Activated CD4-positive, alpha-beta T cell treated with anti-CD3 and anti-CD28 coated beads, Interleukin-2, Interleukin-4, amounts not matched to agents 100 ng/mL and 50 ng/mL, durations not matched to agents 16 hours and 8 hours (primary cell): ENCODE results near the gene KIF26A.

ENCODE experiments used
- DNase-seq: peaks from one replicate; pipeline ENCODE4 v3.0.0-alpha.2; 2020; ENCODE audit warnings: low spot score

The KIF26A gene

DNA sequence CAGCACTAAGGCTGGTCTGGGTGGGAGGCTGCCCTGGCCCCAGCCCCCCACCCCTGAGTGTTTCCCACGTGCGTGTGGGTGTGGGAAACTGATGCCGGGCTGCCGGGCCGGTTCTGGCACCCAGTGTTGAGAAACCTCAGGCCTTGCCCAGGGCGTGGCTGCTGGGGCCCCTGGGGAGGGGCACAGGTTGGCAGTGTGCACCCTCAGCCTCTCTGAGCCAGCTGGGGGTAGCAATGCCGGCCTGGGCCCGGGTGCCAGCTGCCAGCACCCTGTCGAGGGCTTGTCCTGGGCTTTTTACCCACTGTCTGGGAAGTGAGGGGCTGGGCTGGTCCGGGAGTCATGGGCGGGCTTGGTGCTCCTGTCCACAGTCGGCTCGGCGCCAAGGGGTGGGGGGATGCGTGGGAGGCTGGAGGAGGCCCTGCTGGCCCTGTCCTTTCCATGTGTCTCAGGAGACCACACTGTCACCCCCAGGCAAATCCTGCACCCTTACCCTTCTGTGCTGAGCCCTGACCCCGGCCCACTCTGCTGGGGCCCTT lies 37.2 kb upstream of the KIF26A start:
- DNase-seq: no peak

DNA sequence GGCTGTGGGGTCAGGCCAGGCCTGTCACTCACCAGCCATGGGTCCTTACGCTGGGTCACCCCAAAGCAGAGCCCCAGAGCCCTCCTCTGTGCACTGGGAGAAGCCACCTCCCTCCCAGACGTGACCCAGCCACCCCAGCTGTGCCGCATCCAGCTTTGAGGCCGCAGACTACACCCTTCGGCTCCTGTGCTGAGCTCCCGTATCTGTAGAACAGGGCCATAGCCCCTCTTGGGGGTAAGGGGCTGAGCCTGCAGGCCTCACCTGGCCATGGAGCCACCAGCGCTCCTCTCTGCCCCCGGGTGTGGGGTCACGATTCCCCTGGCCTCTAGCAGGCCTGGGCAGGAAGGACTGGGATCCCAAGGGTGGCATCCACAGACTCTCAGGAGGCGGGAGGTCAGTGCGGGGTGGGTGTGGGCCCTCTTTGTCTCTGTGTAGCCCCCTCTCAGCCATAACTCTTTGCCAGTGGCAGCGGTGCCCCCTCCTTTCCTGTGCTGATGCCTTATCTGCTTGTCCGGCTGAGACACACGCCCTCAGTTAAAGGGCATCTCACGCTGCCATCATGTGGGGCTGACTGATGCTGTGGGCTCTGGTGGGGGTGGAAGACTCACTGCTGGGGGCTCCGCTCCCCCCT lies 36.6 kb upstream of the KIF26A start:
- DNase-seq: no peak

DNA sequence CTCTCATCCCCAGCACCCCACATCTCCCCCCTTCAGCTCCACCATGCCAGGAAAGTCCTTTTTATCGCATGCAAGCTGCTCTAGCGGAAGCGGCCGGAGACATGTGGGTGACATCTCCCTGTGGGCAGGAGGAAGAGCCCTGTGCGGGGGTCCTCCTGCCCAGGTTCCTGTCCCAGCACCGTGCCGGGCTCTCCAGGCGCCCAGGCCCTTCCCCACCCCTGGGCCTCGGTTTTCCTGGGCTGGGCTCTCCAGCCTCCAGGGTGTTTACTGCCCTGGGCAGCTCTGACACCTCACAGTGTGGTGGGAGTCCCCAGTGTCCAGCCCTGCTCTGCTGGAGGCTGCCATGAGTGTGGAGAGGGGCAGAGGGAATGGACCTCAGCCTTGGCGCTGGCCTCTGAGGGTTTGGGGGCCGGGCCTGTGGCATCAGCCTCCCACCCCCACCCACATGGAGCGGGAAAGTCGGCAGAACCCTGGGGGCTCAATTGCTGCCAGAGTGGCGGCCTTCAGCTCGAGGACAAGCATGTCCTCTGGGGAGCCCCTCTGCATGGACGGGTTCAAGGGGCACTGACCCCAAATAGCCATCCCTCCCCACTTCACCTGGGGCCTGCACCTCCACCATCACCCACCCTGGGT lies 36.0 kb upstream of the KIF26A start:
- DNase-seq: no peak

DNA sequence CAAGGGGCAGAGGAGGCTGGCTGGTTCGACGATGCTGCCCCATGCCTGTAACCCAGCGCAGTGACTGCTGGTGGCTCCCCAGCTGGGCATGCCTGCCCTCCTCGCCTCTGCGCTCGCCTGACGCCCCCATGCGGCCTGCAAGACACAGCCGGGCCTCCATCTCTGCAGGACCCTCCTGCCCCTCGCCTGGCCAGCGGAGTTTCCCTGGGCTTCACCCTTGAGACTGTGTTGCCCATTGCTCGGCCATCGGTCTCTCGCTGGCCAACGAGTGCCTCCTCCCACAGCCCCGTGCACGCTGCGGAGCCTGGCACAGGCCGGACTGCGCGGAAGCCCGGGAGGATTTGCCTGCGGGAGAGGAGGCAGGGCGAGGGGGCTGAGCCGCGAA lies 35.3 kb upstream of the KIF26A start:
- no peak for DNase-seq

DNA sequence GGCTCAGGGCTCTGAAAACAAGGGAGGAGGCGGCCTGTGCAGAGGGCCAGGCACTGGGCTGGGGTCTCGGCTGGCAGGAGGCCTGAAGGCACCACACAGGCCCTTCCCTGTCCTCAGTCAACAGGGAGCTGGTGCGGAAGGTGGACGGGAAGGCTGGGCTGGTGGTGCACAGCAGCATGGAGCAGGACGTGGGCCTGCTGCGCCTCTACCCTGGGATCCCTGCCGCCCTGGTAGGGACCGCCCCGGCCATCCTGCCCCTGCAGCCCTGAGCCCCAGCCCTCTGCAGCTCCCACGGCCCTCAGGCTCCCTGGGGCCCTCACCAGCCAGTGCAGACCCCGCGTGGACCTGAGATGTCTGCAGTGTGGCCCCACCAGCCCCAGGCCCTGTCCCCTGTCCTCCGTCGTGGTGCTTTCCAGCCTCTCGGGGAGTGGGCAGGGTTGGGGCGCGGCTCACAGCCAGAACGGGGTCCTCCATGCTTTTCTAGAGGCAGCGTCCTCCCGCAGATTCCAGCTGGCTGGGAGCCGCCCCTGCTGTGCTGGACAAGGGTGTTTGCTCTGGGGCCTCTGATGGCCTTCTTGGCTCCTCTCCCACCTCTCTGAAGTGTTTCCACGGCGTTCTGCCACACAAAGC lies 34.8 kb upstream of the KIF26A start:
- no peak for DNase-seq

DNA sequence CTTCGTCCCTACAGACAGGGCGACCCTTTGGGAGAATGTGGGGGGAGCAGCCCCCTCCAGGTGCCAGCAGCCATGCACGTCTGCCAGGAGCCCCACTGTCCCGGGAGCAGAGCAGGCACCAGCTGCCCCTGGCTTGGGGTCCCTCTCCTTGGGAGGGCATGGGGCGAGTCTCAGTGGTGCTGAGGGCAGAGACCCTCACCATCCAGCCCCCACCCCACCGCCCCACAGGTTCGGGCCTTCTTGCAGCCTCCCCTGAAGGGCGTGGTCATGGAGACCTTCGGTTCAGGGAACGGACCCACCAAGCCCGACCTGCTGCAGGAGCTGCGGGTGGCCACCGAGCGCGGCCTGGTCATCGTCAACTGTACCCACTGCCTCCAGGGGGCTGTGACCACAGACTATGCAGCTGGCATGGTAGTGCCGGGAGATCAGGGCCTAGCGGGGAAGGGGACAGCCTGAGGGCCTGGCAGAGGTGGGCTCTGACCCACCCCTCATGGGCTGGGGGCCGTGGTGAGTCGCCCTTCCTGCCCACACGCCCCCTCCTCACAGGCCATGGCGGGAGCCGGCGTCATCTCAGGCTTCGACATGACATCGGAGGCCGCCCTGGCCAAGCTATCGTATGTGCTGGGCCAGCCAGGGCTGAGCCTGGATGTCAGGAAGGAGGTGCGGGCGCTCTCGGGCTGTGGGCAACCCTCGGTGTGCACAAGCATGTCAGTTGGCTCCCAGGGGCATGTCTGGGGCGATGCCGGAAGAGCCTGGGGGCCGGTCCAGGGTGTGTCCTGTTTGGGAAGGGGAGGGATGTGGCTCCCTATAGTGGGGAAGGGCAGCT lies 34.1 kb upstream of the KIF26A start:
- DNase-seq: no peak

DNA sequence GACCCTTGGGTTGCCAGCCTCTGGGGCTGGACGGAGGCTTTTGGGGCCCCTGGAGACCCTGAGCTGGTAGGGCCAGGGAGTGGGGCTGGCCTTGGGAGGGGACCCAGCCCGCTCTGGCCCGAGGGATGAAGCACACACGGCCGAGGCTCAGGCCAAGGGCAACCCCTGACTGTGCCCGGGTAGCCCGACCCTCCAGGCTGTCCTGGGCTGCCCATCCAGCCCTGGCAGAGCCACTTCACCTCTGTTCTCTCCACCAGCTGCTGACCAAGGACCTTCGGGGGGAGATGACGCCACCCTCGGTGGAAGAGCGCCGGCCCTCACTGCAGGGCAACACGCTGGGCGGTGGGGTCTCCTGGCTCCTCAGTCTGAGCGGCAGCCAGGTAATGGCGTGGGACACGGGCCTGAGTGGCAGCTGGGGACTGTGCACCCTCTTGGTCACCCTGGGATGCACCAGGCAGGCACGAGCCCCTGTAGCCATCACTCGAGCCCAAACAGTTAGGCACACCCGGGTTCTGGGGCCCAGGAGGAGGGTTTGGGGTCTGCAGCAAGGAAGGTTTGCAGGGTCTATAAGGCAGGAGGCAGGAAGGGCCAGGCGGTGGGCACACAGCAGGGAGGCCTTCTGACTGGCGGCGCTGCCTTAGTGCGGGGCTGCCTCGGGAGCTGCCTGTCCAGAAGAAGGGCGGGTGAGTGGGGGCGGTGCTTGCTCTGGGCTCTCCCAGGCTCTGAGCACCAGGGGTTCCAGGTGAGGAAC lies 33.1 kb upstream of the KIF26A start:
- no peak for DNase-seq

DNA sequence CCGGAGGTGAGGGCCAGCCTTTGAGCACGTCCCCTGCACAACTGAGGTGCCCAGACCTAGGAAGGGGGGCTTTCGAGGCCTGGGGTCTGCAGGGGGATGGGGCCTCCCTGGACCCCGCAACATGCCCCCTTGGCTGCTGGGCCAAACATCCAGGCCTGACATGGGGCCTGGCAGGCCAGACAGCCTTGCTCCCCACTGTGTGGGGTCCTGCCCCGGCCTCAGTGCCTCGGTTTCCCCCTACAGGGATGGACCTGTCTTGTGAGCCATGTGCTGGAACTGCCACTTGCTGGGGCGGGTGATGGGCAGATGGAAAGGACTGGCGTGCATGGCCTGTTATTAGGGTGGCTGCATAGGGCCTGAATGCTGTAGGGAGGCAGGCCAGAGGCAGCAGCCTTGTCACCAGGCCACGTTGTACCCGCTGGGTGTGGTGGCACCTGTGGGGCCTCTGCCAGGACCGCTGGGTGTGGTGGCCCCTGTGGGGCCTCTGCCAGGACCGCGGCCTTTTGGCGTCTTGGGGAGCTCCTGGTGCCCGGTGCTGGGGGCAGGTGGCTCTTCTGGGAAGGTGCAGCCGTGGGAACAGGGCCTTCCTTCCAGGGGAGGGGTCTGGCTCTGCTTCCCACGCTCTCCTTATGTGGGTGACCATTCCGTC lies 32.4 kb upstream of the KIF26A start:
- DNase-seq: no peak

DNA sequence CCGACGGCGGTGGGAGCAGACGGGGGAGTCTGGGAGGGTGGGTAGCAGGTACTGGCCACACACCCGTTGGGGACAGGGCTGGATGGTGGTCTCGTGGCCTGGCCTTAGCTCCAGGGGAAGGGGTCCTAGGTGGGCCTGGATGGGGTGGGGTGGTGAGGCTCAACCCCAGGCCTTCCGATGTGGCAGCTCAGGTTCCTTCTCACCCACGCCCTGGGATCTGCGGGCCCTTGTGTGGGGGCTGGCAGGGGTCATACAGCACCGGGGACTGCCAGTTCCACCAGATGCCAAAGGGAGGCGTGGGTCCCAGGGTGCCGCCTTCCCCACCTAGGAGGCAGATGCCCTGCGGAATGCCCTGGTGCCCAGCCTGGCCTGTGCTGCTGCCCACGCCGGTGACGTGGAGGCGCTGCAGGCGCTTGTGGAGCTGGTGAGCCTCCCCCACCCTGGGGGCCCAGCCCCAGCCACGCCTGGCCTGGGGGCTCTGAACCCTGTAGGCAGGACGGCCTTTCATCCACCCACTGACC lies 31.9 kb upstream of the KIF26A start:
- DNase-seq: no peak

DNA sequence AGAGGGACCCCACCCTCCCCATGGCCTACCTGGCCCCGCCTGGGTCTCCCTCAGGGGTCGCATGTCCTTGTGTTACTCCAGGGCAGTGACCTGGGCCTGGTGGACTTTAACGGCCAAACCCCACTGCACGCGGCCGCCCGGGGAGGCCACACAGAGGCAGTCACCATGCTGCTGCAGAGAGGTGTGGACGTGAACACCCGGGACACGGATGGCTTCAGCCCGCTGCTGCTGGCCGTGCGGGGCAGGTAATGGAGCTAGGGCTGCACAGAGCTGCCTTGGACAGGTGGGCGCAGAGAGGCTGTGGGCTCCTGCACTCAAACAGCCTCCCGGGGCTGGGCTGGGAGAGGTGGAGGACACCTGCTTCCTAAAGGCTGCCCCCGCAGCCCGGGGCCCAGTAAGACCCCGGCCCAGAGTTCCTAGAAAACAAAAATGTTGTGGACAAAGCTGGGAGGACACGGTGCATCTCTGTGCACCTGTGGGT lies 31.2 kb upstream of the KIF26A start:
- no peak for DNase-seq

DNA sequence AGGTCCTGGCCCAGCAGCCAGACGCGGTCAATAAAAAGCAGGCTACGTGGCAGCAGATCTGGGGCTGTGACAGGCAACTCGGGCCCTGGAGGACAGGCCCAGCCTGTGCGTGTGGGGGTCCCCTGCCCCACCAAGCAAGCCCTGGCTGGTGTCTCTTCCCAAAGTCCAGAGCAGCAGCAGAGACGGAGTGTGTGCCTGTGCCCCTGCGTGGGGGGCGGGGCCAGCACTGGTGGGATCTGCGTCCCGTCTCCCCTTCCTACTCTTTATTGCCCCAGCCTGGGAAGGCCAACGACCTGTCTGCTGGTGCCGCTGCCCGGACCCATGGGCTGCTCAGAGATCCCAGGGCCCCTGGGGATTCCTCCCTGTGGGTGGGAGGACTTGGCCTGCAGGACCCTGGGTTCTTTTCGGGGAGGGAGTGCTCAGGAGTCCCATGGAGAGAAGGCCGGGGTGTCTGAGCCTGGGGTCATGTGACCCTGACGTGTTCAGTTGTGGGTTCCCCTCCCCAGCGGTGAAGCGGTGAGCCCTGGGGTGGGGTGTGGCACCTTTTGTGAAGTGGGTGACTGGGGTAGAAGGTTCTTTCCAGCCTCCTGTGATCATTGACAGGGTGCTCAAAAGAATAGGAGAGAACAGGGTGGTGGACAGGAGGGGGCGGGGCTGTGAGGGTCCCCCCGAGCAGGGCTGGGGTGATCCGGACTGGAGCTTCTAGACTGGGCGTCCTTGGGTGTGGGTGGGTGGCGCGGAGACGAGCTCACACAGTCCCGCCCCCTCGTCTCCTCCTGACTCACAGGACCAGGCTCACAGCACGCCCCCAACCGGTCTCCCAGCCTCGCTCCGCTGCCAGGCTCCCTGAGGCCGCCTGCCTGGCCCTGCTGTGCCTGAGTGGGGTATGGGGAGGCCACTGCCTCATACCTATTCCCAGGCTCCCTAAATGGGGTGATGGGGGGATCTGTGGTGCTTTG lies 30.5 kb upstream of the KIF26A start:
- DNase-seq: no peak

DNA sequence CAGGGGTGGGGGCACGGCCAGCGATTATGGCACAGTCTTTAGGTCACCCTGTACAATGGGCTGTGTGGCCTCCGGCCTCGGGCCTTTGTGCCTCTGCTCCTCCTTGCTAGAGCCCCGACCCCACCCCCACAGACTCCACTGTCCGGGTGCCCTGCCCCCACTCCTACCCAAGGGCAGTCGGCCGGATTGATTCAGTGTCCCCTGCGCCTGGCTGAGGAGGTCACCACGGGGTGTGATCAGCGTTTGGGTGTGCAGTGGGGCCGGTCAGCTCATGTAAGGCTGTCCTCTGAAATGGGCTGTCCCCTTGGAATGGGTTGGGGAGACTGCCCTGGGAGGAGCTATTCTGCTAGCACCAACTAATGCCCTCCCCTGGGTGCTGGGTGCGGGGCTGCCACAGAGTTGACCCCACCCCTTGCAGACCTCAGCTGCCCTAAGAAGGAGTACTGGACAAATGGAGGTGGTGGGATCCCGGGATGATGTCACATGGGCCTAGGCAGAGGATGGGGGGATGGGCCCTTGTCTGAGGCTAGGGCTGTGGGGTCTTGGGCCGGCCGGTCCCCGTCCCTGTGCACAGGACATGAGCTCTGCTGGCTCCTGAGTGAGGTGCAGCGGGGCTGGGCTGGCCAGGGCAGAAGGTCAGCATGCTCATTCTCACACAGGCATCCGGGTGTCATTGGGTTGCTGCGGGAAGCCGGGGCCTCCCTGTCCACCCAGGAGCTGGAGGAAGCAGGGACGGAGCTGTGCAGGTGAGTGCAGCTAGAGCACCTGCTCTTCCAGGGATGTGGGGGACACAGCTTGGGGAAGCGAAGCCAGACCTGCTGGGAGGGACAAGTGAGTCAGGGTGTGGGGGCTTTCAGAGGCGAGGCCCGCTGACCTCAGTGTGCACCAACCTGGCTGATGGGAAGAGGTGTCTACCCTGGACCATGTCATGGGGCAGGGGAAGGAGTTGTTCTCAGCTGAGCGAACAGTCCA lies 29.5 kb upstream of the KIF26A start:
- DNase-seq: no peak

DNA sequence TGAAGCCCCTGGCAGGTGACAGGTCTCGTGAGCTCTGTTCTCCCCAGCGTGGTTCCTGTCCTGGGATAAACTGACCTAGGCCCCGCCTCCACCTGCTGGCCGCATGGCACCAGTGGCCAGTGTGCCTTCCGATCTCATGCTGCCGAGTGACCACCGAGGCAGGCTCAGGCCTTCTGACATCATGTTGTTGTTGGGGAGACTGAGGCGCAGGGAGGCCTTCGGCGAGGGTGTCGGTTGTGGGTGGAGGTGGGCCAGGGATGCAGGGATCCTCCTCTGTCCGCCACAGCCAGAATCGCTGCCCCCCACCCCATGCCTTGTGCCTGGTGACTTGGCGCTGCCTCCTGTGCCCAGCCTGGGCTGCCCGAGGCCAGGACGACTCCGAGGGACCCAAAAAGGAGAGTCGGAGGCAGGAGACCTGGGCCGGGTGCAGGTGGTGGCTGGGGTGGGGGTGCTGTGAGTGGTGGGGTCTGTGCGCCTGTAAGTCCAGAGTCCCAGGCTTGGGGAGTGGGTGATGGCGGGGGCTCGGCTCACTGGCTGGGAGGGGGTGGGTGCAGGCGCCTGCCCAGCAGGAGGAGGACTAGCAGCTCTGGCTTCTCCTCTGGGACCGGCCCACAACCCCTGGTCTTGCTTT lies 28.5 kb upstream of the KIF26A start:
- DNase-seq: no peak

DNA sequence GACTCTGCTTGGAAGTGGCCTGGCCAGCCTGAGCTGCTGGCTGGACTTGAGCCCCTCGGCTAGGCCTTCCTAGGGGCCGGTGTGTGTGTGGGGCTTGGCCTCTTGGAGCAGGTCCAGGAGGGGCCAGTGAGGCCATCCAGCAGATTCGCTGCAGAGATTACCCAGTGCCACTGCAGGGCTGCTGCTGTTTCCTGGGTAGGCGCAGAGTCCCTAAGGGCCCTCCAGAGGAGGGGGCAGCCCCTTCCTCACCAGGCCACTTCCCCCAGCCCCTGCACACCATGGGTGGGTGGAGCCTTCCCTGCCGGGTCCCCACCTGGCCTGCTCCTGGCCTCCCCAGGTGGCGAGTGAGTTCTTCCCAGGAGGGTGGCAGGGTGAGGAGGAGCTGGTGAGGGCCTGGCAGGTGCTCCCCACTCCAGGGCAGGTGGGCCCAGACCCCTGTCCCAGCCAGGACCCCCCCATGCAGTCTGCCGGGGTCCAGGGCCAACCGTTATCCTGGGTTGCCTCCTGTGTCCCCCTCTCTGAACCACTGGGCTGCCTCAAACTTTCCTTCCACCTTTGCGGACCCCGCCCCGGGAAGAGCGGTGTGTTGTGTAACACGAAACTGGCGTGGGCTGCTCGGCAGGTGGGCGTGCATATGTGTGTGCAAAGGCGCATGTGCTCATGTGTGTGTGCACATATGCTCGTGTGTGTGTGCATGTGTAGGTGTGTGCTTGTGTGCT lies 27.7 kb upstream of the KIF26A start:
- no peak for DNase-seq

DNA sequence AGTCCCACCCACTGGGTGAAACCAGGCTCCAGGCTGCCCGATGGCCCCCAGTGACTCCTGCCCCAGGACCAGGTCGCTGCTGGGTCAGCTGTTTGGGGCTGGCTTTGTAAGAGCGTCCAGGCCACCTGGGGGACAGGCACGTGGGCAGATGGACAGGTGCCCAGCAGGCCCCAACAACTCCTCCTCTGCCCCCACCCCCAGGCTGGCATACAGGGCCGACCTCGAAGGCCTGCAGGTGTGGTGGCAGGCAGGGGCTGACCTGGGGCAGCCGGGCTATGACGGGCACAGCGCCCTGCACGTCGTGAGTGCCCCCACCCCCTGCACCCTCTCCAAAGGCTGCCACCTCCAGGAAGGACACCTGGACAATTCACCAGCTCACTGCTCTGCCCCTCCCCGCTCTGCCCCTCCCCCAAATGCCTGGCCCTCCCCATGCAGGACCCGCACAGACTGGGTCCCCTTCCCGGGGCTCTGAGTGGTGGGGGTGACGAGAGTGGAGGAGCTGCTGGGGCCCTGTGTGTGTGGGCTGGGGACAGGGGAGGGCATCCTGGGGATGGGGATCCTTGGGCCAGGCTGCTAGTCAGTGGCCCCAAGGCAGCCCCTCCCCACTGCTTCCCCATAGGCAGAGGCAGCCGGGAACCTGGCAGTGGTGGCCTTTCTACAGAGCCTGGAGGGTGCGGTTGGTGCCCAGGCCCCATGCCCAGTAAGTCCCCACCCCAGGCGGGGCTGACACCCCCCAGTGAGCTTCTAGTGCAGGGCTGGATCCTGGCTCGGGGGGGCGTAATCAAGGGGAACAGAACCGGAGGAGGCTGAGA lies 26.9 kb upstream of the KIF26A start:
- no peak for DNase-seq

DNA sequence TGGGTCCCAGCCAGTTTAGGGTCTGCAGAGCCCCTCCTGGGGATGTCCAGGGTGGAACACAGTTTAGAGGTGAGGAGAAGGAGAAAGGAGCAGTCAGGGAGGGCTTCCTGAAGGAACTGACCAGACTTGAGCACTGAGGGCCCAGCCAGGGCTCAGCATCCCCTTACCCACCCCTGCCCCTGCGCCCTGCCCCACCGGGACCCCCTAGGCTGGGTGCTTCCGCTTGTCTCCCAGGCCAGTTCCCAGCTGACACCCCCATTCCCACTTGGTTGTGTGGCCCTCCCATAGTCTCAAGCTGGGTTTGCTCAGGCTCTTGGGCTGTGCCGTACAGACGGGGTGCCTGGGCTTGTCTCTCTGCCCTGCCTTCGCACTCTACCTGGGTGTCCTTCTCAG lies 26.3 kb upstream of the KIF26A start:
- no peak for DNase-seq
